Suppressor macrophage treated with lipopolysaccharide for 1 hour (primary cell): ENCODE measurements around the gene PCSK1.

Experiments used
- DNase-seq, 3 donors: peaks; one replicate each; pipeline ENCODE4 v3.0.0-alpha.2; 2020 to 2022

The PCSK1 gene

DNA sequence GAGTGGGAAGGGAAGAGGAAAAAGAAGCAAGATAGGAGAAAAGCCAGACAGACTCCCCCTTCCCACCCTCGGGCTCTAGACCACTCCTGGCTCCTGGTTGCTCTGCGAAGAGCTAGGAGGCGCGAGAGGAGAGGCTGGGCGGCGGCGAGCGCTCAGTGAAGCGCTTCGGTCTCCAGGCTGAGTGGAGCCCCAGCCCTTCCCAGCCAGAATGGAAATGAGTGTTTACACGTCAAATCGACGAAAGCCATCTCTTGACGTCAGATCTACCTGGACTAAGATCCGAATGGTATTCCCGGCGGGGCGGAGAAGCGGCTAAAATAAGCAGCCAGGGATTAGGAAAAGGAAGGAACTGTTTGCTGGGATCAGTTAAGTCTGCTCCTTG lies at the start of gene PCSK1:
Gene PCSK1, minus strand, starts transcription at position 183 of the 382 bp plus-strand sequence. CDS start 206 bp downstream, outside the sequence.
- DNase-seq, result no peak

DNA sequence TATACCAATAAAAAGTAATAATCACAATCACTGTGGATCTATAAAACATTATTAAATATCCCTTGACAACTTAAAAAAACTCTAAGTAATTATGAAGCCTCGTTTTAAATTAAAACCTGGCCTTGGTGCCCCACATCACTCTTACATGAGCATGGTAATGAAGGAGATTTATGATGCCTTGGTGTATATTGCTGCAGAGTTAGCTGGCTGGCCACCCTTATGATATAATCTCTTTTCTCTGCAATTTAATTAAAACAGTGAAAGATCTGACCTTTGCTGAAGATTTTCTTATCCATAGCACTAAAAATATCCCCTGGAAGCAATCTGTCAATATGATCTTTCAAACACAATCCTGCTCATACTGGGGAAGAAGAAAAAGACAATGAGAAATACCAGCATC lies 48.8 kb upstream of the PCSK1 start:
- no peak for DNase-seq

DNA sequence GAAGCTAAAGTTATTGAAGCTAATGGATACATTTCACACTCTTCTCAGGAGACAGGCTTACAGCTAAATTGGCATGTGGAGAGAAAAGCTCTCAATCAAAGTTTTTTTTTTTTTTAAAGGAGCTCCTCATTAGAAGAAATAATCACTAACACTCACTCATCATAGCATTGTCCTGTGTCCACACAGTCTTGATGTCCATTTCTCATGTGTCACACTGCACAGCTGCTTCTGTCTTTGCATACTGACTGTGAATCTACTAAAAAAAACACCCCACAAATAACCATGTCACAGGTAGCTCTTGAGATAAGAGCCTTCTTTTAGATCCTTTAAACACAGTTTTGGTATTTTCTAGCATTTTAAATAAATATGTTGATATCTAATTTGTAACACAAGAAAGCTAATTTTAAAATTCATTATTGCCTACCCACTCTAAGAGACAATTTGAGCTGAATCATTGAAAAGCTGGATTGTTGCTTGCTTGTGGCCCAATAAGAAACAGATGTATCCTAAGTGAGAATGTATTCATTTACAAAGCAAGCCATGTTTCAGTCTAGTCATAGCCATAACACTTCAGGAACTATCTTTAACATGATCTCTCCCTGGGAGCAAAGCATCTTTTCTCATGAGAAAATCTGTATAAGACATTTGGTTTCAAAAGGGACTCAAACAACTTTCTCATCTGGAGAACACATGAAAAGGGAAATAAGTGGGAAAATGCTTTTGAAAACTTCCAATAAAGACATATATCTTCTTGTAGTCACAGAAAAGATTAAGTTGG lies 48.1 kb upstream of the PCSK1 start:
- no peak for DNase-seq

DNA sequence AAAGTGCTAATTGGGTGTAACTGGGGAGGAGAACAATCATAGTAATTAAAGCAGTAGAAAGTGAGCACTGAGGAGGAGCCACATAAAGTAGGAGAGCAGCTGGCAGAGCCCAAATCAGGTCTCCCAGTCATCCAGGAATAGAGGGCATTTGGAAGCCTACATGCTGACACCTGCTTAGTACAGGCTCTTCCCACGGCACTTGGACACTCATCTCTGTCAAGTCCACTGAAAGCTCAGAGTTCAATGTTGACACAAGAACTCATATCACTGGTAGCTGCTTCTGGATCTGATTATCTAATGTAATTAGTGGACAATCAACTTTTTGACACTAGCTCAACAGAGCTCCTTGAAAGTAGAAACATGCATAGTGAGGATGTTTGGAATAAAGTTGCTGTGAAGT lies 45.9 kb upstream of the PCSK1 start:
- no peak for DNase-seq

DNA sequence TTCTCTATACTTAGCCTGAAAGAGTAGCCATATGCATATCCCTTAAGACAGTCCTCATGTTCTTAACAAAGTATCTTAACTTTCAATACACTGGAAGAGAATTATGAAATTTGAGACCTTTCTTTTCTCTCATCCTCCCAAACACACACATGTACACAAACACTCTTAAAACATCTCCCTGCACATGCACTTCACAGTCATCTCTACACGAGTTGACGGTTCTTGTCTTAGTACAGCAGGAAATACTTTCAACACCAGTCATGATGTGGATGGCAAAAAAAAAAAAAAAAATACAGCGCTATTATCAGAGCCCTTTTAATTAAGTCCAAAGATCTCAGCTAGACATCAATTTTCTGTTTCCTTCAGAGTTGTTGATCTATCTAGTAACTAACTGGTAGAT lies 43.6 kb upstream of the PCSK1 start:
- DNase-seq, result no peak

DNA sequence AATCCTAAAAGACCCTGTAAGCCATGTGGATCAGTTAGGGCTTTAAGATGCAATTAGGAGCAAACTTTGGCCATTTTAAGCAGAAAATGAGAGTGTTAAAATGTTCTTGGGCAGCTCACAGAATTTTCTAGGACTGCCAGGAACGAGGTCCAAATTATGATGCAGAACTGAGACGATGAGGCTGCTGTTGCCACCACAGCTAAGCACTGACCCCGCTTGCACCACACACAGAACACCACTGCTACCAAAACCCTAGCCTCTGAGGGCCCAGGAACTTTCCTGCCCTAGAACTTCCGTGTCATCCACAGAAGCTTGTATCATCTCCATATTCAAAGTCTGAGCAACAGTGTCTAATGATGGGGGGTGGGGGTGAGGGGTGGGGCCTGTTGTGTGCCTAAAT lies 41.0 kb upstream of the PCSK1 start:
- DNase-seq, result no peak

DNA sequence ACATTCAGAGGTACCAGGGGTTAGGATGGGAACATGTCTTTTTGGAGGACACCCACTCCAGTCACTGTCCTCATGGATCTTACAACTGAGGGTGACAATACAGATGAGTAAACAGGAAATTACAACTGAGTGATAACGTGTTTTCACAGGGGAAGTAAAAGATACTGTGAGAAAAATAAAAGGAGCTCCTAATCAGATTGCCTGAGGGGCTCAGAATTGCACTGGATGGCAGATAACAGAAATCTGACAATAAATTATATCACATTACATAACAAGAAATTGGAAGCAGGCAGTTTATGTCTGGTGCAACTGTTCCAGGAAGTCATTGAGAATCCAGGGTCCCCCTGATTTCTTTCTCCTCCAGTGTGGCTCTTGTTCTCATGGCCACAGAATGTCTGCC lies 40.1 kb upstream of the PCSK1 start:
- peak in 1 of 3 donors; percentile 1 for DNase-seq

DNA sequence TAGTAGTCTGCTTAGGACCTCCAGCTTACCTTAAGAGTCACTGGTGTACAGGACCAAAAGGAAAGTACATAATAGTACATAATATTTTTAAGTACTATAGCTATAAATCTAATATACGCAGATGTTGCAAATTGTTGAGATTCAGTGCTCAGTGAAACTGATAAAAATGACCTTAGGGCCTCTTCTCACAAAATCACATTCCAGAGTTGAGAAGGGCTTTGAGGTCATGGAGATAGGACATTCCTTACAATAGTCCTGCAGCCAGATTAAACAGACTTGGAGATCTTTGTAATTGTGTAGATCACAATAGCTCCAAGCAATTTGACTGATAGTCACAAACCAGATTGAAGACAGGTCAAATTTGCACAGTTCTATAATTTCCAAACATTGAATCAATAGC lies 37.7 kb upstream of the PCSK1 start:
- DNase-seq, result no peak

DNA sequence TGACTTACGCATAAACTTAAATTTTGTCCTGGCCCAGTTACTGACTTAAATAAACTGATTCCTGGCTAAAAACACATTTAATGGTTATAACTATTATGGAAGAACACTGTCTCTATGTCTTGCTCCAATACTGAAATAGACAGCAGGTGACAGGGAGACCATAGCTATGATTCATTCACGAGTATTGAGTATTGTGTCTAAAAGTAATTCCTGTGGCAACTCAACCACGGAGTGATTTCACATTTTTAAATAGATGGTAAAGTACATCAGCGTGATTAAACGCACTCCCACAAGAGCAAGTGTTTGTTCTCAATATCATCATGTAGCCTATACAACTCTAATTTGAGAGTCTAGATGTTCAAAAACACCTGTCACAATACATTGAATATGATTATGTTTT lies 35.9 kb upstream of the PCSK1 start:
- DNase-seq, result no peak

DNA sequence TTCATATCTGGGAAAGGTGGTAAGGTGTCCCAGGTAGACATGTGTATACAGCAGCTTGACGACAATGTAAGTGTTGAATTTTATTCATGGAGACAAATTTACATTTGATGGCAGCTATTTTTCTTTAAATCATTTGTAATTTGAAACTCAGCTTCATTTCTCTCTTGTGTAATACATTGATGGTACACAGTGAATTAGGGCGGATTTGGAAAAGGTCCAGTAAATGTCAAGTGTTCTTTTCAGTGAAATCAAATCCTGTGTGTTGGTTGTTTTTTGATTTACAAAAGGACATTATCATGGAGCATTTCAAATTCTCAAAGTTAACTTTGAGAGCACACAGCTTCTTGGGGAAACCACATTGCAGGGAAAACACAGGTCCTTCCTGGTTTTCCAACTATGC lies 30.0 kb upstream of the PCSK1 start:
- DNase-seq, result no peak

DNA sequence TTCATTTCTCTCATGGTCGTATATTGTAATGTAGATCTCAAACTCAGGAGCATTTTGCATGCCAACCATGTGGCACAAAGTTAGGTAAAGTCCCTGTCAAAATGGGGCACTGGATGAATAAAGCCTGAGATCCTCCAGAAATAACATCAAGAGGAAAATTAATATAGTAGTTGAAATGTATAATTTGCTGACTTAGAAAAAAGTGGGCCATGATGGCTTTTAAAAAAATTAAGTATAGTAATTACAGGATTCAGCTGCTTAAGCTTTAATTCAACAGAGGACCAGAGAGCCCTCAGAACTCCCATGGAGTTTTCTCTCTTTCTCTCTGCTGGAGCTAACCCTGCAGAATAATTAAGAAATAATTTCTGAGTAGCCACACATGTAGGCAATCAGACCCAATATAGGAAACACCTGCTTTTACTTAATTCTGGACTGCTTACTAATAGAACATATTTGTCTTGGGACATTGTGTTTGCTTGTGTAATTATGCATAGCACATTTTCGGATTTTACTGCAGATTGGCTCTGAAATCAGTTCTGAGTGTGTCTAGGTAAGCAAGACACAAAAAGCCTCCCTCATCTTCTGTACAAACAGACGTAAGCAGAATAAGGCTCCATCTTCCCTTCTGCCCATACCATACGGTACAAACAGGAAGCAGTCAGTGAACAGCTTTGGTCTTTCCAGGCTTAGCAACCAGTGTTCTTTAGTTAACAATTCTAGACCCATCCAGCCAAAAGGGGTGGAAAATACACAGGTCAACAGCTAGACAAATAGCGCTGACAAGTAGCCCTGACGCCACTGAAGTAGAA lies 26.5 kb upstream of the PCSK1 start:
- DNase-seq, result no peak

DNA sequence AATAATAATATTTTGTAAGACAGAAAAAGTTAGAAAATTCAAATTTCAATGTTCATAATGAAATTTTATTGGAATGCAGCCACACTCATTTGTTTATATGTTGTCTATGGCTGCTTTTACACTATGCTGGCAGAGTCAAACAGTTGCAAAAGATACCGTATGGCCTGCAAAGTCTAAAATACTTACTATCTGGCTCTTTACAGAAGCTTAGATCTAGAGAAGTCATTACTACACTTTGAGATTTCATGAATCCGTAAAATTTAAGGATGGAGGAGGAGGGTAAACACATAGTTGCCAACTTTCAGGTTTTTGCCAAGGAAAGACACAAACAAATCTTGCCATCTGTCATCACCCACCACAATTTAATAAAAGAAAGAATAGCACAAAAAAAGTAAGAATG lies 25.1 kb upstream of the PCSK1 start:
- DNase-seq, result no peak

DNA sequence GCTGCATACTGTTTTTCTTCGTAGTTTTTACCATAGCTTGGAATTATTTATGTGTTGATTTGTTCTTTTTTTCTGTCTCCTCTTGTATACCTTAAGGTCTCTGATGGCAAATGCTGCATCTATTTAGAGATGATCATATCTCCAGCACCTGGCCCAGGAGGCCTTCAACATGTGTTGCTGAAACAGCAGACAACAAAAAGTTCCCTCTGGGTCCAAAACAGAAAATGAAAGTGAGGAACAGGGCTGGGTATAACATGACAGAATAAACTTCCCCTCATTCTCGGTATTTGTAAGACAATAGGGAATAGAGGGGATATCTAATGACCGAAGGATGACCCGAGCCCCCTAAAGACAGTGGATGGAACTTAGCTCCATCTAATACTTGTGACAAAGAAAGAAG lies 22.7 kb upstream of the PCSK1 start:
- no peak for DNase-seq

DNA sequence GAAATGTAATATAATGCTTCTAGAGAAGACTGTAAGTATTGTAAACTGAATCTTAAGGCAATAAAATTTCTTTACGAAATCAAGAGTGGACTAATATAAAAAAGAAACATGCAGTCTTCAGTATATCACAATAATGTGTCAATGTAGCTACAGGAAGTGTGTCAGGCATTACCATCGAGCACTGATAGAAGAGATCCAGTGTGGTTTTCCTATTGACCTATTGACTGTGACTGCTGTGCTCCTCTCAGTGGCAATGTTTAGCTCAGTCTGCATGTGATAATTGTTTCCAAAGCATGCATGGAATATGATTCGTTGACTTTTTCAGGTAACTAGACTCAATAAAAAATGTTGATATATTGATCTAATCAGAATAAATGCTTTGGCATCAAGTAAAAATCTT lies 20.3 kb upstream of the PCSK1 start:
- DNase-seq, result no peak

DNA sequence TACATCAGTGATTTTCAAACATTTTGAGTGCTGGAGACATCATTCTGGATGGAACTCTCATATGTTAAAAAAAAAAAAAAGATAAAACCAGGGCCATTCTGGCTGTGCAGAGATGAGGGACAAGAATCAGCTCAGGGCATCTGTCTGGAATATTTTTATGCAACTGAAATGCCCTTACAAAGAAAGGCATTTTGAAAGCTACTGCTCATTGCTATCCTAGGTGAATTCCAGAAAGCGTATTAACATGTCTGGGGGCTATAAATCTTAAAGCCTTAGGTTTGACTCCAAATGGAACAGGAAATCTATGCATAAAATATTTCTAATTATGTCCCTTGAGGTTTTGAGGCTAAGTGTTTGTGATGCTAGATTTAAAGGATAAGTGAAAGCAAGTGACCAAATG lies 14.9 kb upstream of the PCSK1 start:
- DNase-seq, result no peak

DNA sequence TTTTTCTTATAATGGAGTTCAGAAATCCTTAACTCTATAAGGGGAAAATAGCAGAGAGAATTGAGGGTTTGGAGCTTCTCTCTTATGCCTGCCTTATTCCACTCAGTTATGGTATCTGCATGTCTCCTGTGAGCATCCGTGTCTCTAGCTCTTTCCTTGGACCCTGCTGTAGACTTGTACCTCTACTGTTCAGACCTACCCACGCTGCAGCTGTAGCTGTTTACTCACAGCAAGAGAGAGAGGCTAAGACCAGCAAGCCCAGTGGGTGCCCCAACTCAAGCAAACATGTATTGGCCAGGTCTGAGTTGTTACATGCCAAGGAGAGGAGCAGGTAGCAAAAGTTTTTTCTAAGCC lies 7.1 kb upstream of the PCSK1 start:
- no peak for DNase-seq

DNA sequence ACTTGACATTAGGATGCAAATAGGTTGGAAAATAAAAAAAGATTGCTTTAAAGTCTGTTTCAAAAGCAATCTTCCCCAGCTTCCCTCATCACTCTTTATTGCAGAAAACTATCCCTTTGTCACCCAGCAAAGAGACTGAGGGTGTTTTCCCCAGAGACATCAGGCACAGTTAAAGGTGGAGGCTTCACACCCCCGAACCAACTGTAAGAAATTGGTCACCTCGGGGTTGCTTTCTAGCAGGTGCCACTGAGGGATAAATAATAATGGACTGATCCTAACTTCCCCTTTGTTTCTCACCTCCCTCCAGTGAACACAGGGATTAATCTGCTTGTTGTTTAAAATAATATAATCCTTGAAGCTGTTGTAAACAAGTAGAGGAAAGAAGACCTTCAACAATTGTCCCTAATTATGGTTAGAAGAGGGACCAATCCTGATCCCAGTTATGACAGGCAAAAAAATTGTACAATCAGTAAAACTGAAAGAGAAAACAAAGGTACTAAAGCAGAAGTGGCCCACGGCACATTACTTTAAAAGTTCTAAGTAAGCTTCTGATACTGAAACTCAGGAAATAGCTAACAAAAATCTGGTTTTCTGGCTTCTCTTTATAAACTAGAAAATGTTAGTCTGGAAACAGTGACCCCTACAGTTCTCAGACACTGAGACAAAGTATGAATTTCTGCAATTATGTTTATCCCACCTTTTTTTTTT lies 6.6 kb upstream of the PCSK1 start:
- DNase-seq, result peak; percentile 9 to 60 (median 34)

DNA sequence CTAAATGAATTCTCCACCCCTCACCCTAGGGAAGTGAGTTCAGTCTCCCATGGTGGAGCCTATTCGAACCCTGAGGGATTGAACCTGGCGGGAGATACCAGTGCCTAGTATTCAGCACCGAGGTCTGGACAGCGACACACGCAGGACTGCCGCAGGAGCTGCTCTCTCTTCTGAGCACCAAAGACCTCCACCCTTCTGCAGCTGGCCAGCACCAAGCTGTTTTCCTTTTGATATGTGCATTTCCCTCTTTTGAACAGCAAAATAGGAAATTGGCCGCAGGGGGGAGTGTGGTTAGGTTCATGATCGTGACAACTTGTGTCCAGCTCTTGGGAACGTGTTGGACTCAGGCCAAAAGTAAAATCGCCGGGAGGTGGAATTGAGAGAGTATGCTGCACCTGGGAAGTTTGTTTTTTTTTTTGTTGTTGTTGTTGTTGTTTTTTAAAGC lies 1.2 kb upstream of the PCSK1 start:
- peak; percentile 38 to 65 (median 47) for DNase-seq

DNA sequence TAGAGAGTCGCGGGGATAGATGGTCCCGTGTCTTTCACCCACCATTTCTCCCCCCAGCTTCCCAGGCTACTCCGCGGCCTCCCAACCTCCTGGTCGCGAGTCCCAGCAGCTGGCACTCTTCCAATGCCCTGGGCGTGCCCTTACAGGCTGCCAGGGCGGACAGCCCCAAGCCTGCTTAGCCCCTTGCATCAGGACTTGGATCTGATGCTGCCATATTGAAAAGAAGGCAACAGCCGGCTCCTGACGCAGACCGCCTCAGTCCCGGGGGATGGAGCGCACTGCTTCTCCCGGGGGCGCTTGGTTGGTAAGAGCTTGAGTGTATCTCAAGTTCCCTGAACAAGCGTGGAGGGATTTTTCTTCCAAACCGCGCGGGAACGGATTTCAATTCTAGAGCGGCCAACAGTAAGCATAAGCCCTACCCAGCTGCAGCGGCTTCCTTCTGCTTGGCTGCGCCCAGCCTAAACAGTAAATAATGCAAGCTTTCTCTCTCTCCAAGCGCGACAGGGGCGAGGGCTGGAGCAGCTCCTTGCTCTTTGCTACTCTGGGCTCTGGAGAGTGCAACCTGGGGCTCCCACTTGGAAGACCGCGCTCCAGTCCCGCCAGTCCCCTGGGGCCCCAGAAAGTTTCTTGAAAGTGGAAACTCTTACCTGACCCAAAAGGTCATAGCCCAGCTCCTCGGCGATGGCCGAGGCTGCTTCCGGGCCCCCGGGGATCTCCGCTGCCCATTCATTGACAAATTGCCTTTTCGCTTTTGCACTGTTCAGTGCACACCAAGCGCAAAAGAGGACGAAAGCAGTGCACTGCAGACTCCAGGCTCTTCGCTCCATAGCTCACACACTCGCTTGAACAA lies 607 bp downstream of the PCSK1 start:
- DNase-seq, result peak in 1 of 3 donors; percentile 1

DNA sequence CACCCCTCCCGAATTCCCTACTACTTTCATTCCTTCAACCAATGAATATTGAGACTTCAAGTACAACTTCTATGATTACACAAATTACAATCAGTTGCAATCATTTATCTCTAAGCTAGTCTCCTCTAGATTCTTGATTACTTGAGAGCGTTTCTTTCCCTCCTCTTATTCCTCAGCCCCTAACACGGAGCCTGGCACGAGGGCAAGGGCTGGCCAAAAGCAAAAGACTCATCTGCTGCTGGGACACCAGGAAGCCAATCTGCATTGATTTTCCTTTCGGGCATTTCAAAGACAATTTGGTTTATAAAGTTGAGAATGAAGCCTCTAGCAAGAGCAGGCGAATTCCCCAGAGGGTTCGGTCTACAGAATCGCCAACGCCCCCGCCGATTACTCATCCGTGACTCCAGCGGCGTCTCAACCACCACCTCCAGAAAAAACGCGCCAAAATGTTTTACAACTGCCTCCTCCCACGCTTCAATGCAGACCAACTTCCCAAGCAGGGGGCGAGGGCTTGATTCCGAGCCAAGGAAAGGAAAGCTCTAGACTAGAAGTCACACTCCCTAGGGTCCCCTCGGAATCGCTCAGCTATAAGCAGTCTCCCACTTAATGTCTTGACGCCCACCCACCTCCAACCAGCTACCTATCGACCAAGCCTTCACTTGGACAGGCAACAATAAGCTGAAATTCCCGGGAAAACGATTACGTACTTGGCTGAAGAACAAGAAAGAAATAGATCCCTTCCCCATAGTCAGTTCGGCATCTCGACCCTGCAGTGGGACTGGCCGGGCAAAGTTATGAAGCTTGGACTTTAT lies 1.5 kb downstream of the PCSK1 start:
- DNase-seq, result peak; percentile 57 to 64 (median 62)

DNA sequence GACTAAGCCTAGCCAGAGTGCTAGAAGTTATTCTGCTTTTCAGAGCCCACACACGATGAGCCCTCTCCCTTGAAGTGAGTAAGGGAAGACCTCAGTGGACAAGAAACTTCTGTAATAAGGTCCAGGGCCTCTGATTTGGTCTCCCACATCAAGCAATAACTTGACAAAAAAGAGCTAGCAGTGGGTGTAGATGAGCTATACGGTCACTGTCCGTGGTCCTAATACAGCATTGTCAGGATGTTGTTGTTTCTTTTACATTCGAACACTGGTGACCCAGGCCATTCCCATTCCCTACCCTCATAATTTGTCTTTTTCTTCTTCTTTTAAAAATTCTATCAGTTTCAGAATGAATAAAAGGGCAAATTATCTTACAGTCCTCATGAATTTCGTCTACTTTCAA lies 5.2 kb downstream of the PCSK1 start:
- DNase-seq, result peak in 1 of 3 donors; percentile 4

DNA sequence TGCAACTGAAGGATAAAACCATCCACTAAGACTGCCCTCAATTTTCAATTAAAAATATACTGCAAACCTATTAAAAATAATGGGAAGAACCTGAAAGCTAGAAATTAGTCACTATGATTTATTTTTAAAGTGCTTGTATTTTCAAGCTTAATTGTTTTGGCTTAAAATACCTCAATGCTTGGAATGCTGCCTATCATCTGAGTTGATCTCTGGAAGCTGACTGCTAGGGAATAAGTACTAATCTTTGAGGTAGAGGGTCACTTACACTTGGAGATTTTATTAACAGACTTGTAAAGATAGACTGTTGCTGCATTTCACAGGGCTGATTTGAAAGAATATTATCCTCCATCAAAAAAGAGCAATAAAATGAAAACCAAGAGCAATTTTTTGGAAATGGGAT lies 6.2 kb downstream of the PCSK1 start:
- no peak for DNase-seq
